MM.1S (cell line): ENCODE measurements around the gene ACSL6.

Source experiments
- CTCF ChIP-seq: fragments of 300-600 bp; sonication (generic); IDR thresholded peaks from 2 replicates; pipeline ENCODE4 v1.5.1; 2016; ENCODE audit warnings: antibody characterized with exemption, low read length, mixed read lengths
- EZH2 ChIP-seq: fragments of 300-600 bp; sonication (generic); optimal IDR thresholded peaks from 2 replicates; pipeline ENCODE3; 2017; ENCODE audit warnings: low read depth, mild to moderate bottlenecking, antibody characterized with exemption, low read length, mixed read lengths
- EZH2phosphoT487 ChIP-seq: fragments of 300-600 bp; sonication (generic); IDR thresholded peaks from 2 replicates; pipeline ENCODE4 v1.6.1; 2018; ENCODE audit warnings: antibody characterized with exemption, low read length

GRCh38 chr5:132019857-132020555 is 8.5 kb upstream of the ACSL6 start:
- TF ChIP-seq CTCF = no peak
- TF ChIP-seq EZH2phosphoT487 = no peak
- no peak for TF ChIP-seq EZH2
